Gastroesophageal sphincter (tissue), 3 donors: ENCODE data around the gene SPATA17.

Experiments used
- POLR2A ChIP-seq, 2 donors: fragments of 450-650 bp; IDR thresholded peaks; one replicate each; pipeline ENCODE4 v1.6.1; 2017; ENCODE audit warnings: antibody characterized with exemption in 2 of 2, mild to moderate bottlenecking in 2 of 2, moderate library complexity in 1 of 2
- TF ChIP-seq, protein P1 (sequence below), 4 experiments: fragments of 200-600 bp in 2 of 4; fragments of 450-650 bp in 2 of 4; sonication (generic) in 1 of 4; IDR thresholded peaks; one replicate each; pipeline ENCODE4 v1.5.1; 2017 to 2019; ENCODE audit warnings: antibody characterized with exemption in 4 of 4, mild to moderate bottlenecking in 2 of 4, moderate library complexity in 2 of 4

- no peak for TF ChIP-seq POLR2A (IDR thresholded peaks at IDR 0.05)
- TF ChIP-seq, protein P1, sequence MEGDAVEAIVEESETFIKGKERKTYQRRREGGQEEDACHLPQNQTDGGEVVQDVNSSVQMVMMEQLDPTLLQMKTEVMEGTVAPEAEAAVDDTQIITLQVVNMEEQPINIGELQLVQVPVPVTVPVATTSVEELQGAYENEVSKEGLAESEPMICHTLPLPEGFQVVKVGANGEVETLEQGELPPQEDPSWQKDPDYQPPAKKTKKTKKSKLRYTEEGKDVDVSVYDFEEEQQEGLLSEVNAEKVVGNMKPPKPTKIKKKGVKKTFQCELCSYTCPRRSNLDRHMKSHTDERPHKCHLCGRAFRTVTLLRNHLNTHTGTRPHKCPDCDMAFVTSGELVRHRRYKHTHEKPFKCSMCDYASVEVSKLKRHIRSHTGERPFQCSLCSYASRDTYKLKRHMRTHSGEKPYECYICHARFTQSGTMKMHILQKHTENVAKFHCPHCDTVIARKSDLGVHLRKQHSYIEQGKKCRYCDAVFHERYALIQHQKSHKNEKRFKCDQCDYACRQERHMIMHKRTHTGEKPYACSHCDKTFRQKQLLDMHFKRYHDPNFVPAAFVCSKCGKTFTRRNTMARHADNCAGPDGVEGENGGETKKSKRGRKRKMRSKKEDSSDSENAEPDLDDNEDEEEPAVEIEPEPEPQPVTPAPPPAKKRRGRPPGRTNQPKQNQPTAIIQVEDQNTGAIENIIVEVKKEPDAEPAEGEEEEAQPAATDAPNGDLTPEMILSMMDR (IDR thresholded peaks at IDR 0.05) = no peak
These were observed 236.4 kb downstream of the SPATA17 start for GRCh38 chr1:217867446-217867995.
